Caco-2 (cell line): ENCODE data around the gene CADPS. TPM values are rescaled to one million over a fixed set of nuclear protein-coding genes. Genes with fewer than 3 reads are reported as not detected.

ENCODE experiments used
- BruUV-seq: library from RNA; stranded (reverse); fragments of 400-500 nt; replicated peaks from 2 replicates; lab custom pipeline; 2021; lab: Mats Ljungman, UMichigan
- CTCF ChIA-PET: fragments of 300-600 bp; sonication (Branson Sonifier 250); formaldehyde crosslinking; loops from one replicate; lab custom pipeline; 2022; ENCODE audit warnings: antibody characterized with exemption; lab: Charles Lee
- POLR2A ChIA-PET: fragments of 300-600 bp; sonication (Branson Sonifier 250); formaldehyde crosslinking; loops from one replicate; lab custom pipeline; 2022; ENCODE audit warnings: antibody characterized with exemption; lab: Charles Lee
- DNase-seq, 2 experiments: peaks; one replicate each; pipeline versions ENCODE4 v3.0.0 to v3.0.0-alpha.2; 2020 to 2022
- H3K27me3 ChIP-seq: replicated peaks from 2 replicates; pipeline ENCODE4 v1.6.0; 2011; ENCODE audit warnings: low read length; ENCODE audit not compliant: control insufficient read depth, insufficient read depth
- H3K36me3 ChIP-seq: 2 replicates; pipeline ENCODE4 v1.5.1; 2011; ENCODE audit warnings: low read length; ENCODE audit not compliant: control insufficient read depth, insufficient read depth
- H3K4me1 ChIP-seq: fragments of 250-450 bp; sonication (Bioruptor Pico); 2 replicates; pipeline ENCODE4 v1.5.1; 2020; ENCODE audit warnings: mild to moderate bottlenecking
- H3K4me3 ChIP-seq: 2 replicates; pipeline ENCODE4 v1.5.1; 2011; ENCODE audit warnings: low read depth, mild to moderate bottlenecking, control low read depth, low read length
- H3K9me3 ChIP-seq: fragments of 250-450 bp; sonication (Bioruptor Pico); 2 replicates; pipeline ENCODE4 v1.5.1; 2020; ENCODE audit warnings: mild to moderate bottlenecking, moderate library complexity
- H3K27ac Mint-ChIP-seq: one replicate; pipeline ENCODE4 v1.8.0; 2022; ENCODE audit warnings: mixed read lengths; ENCODE audit not compliant: unreplicated experiment
- H3K27me3 Mint-ChIP-seq: one replicate; pipeline ENCODE4 v1.8.0; 2022; ENCODE audit warnings: mixed read lengths; ENCODE audit not compliant: insufficient read depth, unreplicated experiment
- H3K36me3 Mint-ChIP-seq: one replicate; pipeline ENCODE4 v1.8.0; 2022; ENCODE audit warnings: mild to moderate bottlenecking, mixed read lengths; ENCODE audit not compliant: insufficient read depth, unreplicated experiment
- H3K4me1 Mint-ChIP-seq: one replicate; pipeline ENCODE4 v1.8.0; 2022; ENCODE audit warnings: low read depth, mixed read lengths; ENCODE audit not compliant: unreplicated experiment
- H3K4me3 Mint-ChIP-seq: one replicate; pipeline ENCODE4 v1.8.0; 2022; ENCODE audit warnings: mild to moderate bottlenecking, moderate library complexity, mixed read lengths; ENCODE audit not compliant: unreplicated experiment
- H3K9me3 Mint-ChIP-seq: one replicate; pipeline ENCODE4 v1.8.0; 2022; ENCODE audit warnings: mixed read lengths; ENCODE audit not compliant: unreplicated experiment
- CTCF ChIP-seq, 2 experiments: fragments of 200-600 bp in 1 of 2; IDR thresholded peaks; 1 replicate in 1 of 2; 2 replicates in 1 of 2; pipeline versions ENCODE4 v1.5.1 to v1.8.0; 2011 to 2022; ENCODE audit warnings: antibody characterized with exemption in 1 of 2, control low read depth in 1 of 2, inconsistent platforms in 1 of 2, low read depth in 1 of 2, low read length in 1 of 2, mild to moderate bottlenecking in 1 of 2, moderate library complexity in 1 of 2; ENCODE audit not compliant: insufficient read depth in 1 of 2, severe bottlenecking in 1 of 2, unreplicated experiment in 1 of 2
- intact Hi-C: fragments of 100-400 bp; cut with micrococcal nuclease; formaldehyde crosslinking; loops from one replicate; pipeline ENCODE4 v1.10.0; 2022; ENCODE audit not compliant: unreplicated experiment
- total RNA-seq: library from RNA; stranded (reverse); gene quantifications from 2 replicates; pipeline ENCODE4 v1.2.3, GENCODE V29; 2022

Gene CADPS
- total RNA-seq, 1 experiment from 2014 or later, result not detected

GRCh38 chr3:62672988-62673313, 202.3 kb downstream of the CADPS start:
- BruUV-seq, result no TSS peak
- Histone ChIP-seq H3K4me3 (no peak overlapping the region), H3K27me3 (peaks cover 2% of the 10 kb centered on the region), H3K36me3 (no peaks in the 10 kb centered on the region), H3K4me1 (no peaks in the 10 kb centered on the region), H3K9me3 (no peaks in the 10 kb centered on the region)
- no peak for DNase-seq
- H3K36me3 Mint-ChIP-seq, result no peaks in the 10 kb centered on the region
- H3K27me3 Mint-ChIP-seq, result peaks cover 12% of the 10 kb centered on the region
- no peak overlapping the region for H3K4me3 Mint-ChIP-seq
- ChIA-PET CTCF (no interaction called here), POLR2A (no interaction called here)
- H3K4me1 Mint-ChIP-seq, result no peaks in the 10 kb centered on the region
- no peak overlapping the region for H3K27ac Mint-ChIP-seq
- H3K9me3 Mint-ChIP-seq, result no peaks in the 10 kb centered on the region
- intact Hi-C loops, result no loop called here
- TF ChIP-seq CTCF (IDR thresholded peaks at IDR 0.05; ENCODE audit: insufficient read depth in 1 of 2, low read depth in 1 of 2, low read length in 1 of 2, severe bottlenecking in 1 of 2, unreplicated experiment in 1 of 2), result no peak

- Histone ChIP-seq H3K9me3 (no peaks in the 10 kb centered on the region), H3K4me3 (no peak overlapping the region), H3K27me3 (peaks cover 2% of the 10 kb centered on the region), H3K4me1 (no peaks in the 10 kb centered on the region), H3K36me3 (no peaks in the 10 kb centered on the region)
- ChIA-PET POLR2A (no interaction called here), CTCF (no interaction called here)
- DNase-seq, result no peak
- BruUV-seq, result no TSS peak
- H3K36me3 Mint-ChIP-seq, result no peaks in the 10 kb centered on the region
- H3K27me3 Mint-ChIP-seq, result peaks cover 9% of the 10 kb centered on the region
- H3K27ac Mint-ChIP-seq, result no peak overlapping the region
- no peaks in the 10 kb centered on the region for H3K4me1 Mint-ChIP-seq
- TF ChIP-seq CTCF (IDR thresholded peaks at IDR 0.05; ENCODE audit: insufficient read depth in 1 of 2, low read depth in 1 of 2, low read length in 1 of 2, severe bottlenecking in 1 of 2, unreplicated experiment in 1 of 2), result no peak
- no peak overlapping the region for H3K4me3 Mint-ChIP-seq
- no peaks in the 10 kb centered on the region for H3K9me3 Mint-ChIP-seq
- intact Hi-C loops, result no loop called here
Measured at GRCh38 chr3:62672270-62672987, 202.8 kb downstream of the CADPS start.

GRCh38 chr3:62670351-62670750, 204.9 kb downstream of the CADPS start:
- H3K27ac Mint-ChIP-seq, result no peak overlapping the region
- H3K36me3 Mint-ChIP-seq, result no peaks in the 10 kb centered on the region
- BruUV-seq, result no TSS peak
- peaks cover 7% of the 10 kb centered on the region for H3K27me3 Mint-ChIP-seq
- intact Hi-C loops, result no loop called here
- H3K9me3 Mint-ChIP-seq, result no peaks in the 10 kb centered on the region
- Histone ChIP-seq H3K9me3 (no peaks in the 10 kb centered on the region), H3K4me3 (no peak overlapping the region), H3K27me3 (peaks cover 2% of the 10 kb centered on the region), H3K4me1 (no peaks in the 10 kb centered on the region), H3K36me3 (no peaks in the 10 kb centered on the region)
- no peak for TF ChIP-seq CTCF (IDR thresholded peaks at IDR 0.05; ENCODE audit: insufficient read depth in 1 of 2, low read depth in 1 of 2, low read length in 1 of 2, severe bottlenecking in 1 of 2, unreplicated experiment in 1 of 2)
- CTCF ChIA-PET, result no interaction called here
- DNase-seq, result no peak
- no peak overlapping the region for H3K4me3 Mint-ChIP-seq
- no peaks in the 10 kb centered on the region for H3K4me1 Mint-ChIP-seq
- POLR2A ChIA-PET, result no interaction called here
